ENCODE data around the gene FRS3.

FRS3 gene

GRCh38 chr6:41739041-41739440 is 40.7 kb downstream of the FRS3 start:
- DNase-seq = no peak

- DNase-seq = no peak
Measured at GRCh38 chr6:41737591-41738130, 42.0 kb downstream of the FRS3 start.

GRCh38 chr6:41736800-41737555 is 42.7 kb downstream of the FRS3 start:
- DNase-seq = no peak

- DNase-seq = peak; percentile 47
Measured at GRCh38 chr6:41736186-41736733, 43.4 kb downstream of the FRS3 start.

GRCh38 chr6:41735427-41736185 is 44.1 kb downstream of the FRS3 start, which contains the start of gene TFEB:
TFEB (minus strand) TSS chr6:41735608; CDS start chr6:41691213, 44,395 bp downstream.
- peak; percentile 94 for DNase-seq

- DNase-seq = peak; percentile 95
Measured at GRCh38 chr6:41734666-41735426, 44.9 kb downstream of the FRS3 start.

- peak; percentile 97 for DNase-seq
Measured at GRCh38 chr6:41733707-41734665, 45.7 kb downstream of the FRS3 start.

- no peak for DNase-seq
Measured at GRCh38 chr6:41733360-41733706, 46.4 kb downstream of the FRS3 start.

GRCh38 chr6:41732591-41733359 is 46.9 kb downstream of the FRS3 start:
- DNase-seq = peak; percentile 97

- DNase-seq = no peak
Measured at GRCh38 chr6:41732149-41732548, 47.6 kb downstream of the FRS3 start.

GRCh38 chr6:41731561-41732086 is 48.1 kb downstream of the FRS3 start:
- DNase-seq = no peak

GRCh38 chr6:41730531-41731436 is 48.9 kb downstream of the FRS3 start:
- peak; percentile 22 for DNase-seq

- no peak for DNase-seq
Measured at GRCh38 chr6:41729624-41730023, 50.1 kb downstream of the FRS3 start.

- no peak for DNase-seq
Measured at GRCh38 chr6:41728954-41729353, 50.7 kb downstream of the FRS3 start.

GRCh38 chr6:41728073-41728936 is 51.4 kb downstream of the FRS3 start:
- DNase-seq = peak; percentile 100

GRCh38 chr6:41727705-41728072 is 52.0 kb downstream of the FRS3 start:
- no peak for DNase-seq

GRCh38 chr6:41726876-41727275 is 52.8 kb downstream of the FRS3 start:
- no peak for DNase-seq
